ENCODE measurements around the gene SERBP1. TPM values are rescaled to one million over a fixed set of nuclear protein-coding genes. Genes with fewer than 3 reads are reported as not detected.

The SERBP1 gene
- total RNA-seq, 1 donor from 2014 or later, result 167 TPM

- no peaks in the 10 kb centered on the region for H3K36me3 ChIP-seq
- TF ChIP-seq CTCF (IDR thresholded peaks at IDR 0.05) (no peak), POLR2A (IDR thresholded peaks at IDR 0.05) (no peak), POLR2AphosphoS5 (IDR thresholded peaks at IDR 0.05; ENCODE audit: insufficient read depth in 1 of 2, low read depth in 1 of 2) (no peak)
- no peak for DNase-seq (ENCODE audit: extremely low spot score in 2 of 2)
- H3K27me3 ChIP-seq, result no peaks in the 10 kb centered on the region
- H3K4me3 ChIP-seq, result no peak overlapping the region
- intact Hi-C loops (cut with DNase I), result no loop called here
- peaks cover 14% of the 10 kb centered on the region for H3K4me1 ChIP-seq
- H3K27ac ChIP-seq, result no peak overlapping the region
- H3K9me3 ChIP-seq, result no peaks in the 10 kb centered on the region
Observed at GRCh38 chr1:67441739-67442281, 11.6 kb upstream of the SERBP1 start.

- H3K27me3 ChIP-seq, result no peaks in the 10 kb centered on the region
- H3K27ac ChIP-seq, result no peak overlapping the region
- no peak overlapping the region for H3K4me3 ChIP-seq
- peaks cover 14% of the 10 kb centered on the region for H3K4me1 ChIP-seq
- no peaks in the 10 kb centered on the region for H3K9me3 ChIP-seq
- no peak for TF ChIP-seq POLR2A (IDR thresholded peaks at IDR 0.05)
- no peak for TF ChIP-seq POLR2AphosphoS5 (IDR thresholded peaks at IDR 0.05; ENCODE audit: insufficient read depth in 1 of 2, low read depth in 1 of 2)
- no peak for TF ChIP-seq CTCF (IDR thresholded peaks at IDR 0.05)
- DNase-seq (ENCODE audit: extremely low spot score in 2 of 2), result no peak
- no peaks in the 10 kb centered on the region for H3K36me3 ChIP-seq
- intact Hi-C loops (cut with DNase I), result no loop called here
Observed at GRCh38 chr1:67441183-67441582, 11.0 kb upstream of the SERBP1 start.

- peaks cover 14% of the 10 kb centered on the region for H3K4me1 ChIP-seq
- H3K27ac ChIP-seq, result no peak overlapping the region
- DNase-seq (ENCODE audit: extremely low spot score in 2 of 2), result no peak
- no peaks in the 10 kb centered on the region for H3K36me3 ChIP-seq
- intact Hi-C loops (cut with DNase I), result no loop called here
- no peaks in the 10 kb centered on the region for H3K9me3 ChIP-seq
- no peak for TF ChIP-seq POLR2A (IDR thresholded peaks at IDR 0.05)
- TF ChIP-seq CTCF (IDR thresholded peaks at IDR 0.05), result no peak
- no peak for TF ChIP-seq POLR2AphosphoS5 (IDR thresholded peaks at IDR 0.05; ENCODE audit: insufficient read depth in 1 of 2, low read depth in 1 of 2)
- H3K27me3 ChIP-seq, result no peaks in the 10 kb centered on the region
- H3K4me3 ChIP-seq, result no peak overlapping the region
Observed at GRCh38 chr1:67440339-67440738, 10.1 kb upstream of the SERBP1 start.

GRCh38 chr1:67439277-67440029, 9.3 kb upstream of the SERBP1 start:
- H3K36me3 ChIP-seq, result no peaks in the 10 kb centered on the region
- no peak for TF ChIP-seq CTCF (IDR thresholded peaks at IDR 0.05)
- no peak for TF ChIP-seq POLR2AphosphoS5 (IDR thresholded peaks at IDR 0.05; ENCODE audit: insufficient read depth in 1 of 2, low read depth in 1 of 2)
- DNase-seq (ENCODE audit: extremely low spot score in 2 of 2), result no peak
- no peak overlapping the region for H3K4me3 ChIP-seq
- no peak overlapping the region for H3K27ac ChIP-seq
- no peaks in the 10 kb centered on the region for H3K27me3 ChIP-seq
- no peaks in the 10 kb centered on the region for H3K9me3 ChIP-seq
- H3K4me1 ChIP-seq, result peaks cover 14% of the 10 kb centered on the region
- intact Hi-C loops (cut with DNase I), result no loop called here

- no peak overlapping the region for H3K27ac ChIP-seq
- no peaks in the 10 kb centered on the region for H3K27me3 ChIP-seq
- no peaks in the 10 kb centered on the region for H3K36me3 ChIP-seq
- TF ChIP-seq POLR2AphosphoS5 (IDR thresholded peaks at IDR 0.05; ENCODE audit: insufficient read depth in 1 of 2, low read depth in 1 of 2) (no peak), POLR2A (IDR thresholded peaks at IDR 0.05) (no peak), CTCF (IDR thresholded peaks at IDR 0.05) (no peak)
- H3K4me3 ChIP-seq, result no peak overlapping the region
- intact Hi-C loops (cut with DNase I), result no loop called here
- H3K4me1 ChIP-seq, result peaks cover 14% of the 10 kb centered on the region
- no peaks in the 10 kb centered on the region for H3K9me3 ChIP-seq
- no peak for DNase-seq (ENCODE audit: extremely low spot score in 2 of 2)
Observed at GRCh38 chr1:67437961-67438360, 7.8 kb upstream of the SERBP1 start.

Data from vagina (tissue), 2 donors.